DOHH2 (cell line): Measurements from ENCODE around the gene IDH3B.

ENCODE experiments used
- H3F3A ChIP-seq: fragments of 200-600 bp; sonication (generic), shearing (Covaris generic); 2 replicates; pipeline ENCODE4 v1.6.0; 2016; ENCODE audit warnings: antibody characterized with exemption, mild to moderate bottlenecking; ENCODE audit not compliant: control insufficient read depth, insufficient read depth
- H3K27ac ChIP-seq: fragments of 200-600 bp; sonication (generic); 2 replicates; pipeline ENCODE4 v1.5.1; 2014; ENCODE audit warnings: low read depth, mild to moderate bottlenecking, low read length, moderate library complexity
- H3K27me3 ChIP-seq: fragments of 200-600 bp; sonication (generic); 2 replicates; pipeline ENCODE4 v1.6.1; 2014; ENCODE audit warnings: mild to moderate bottlenecking, low read length, mixed read lengths; ENCODE audit not compliant: control insufficient read depth
- H3K36me3 ChIP-seq: fragments of 200-600 bp; sonication (generic); 2 replicates; pipeline ENCODE4 v1.6.1; 2014; ENCODE audit warnings: mild to moderate bottlenecking, low read length, moderate library complexity, mixed read lengths; ENCODE audit not compliant: control insufficient read depth
- H3K4me1 ChIP-seq: fragments of 200-600 bp; sonication (generic); 2 replicates; pipeline ENCODE4 v1.6.1; 2014; ENCODE audit warnings: mild to moderate bottlenecking, low read length, mixed read lengths; ENCODE audit not compliant: control insufficient read depth
- H3K4me2 ChIP-seq: fragments of 200-600 bp; sonication (generic); 2 replicates; pipeline ENCODE4 v1.6.0; 2014; ENCODE audit warnings: mild to moderate bottlenecking, low read length, moderate library complexity
- H3K4me3 ChIP-seq: fragments of 200-600 bp; sonication (generic); 2 replicates; pipeline ENCODE4 v1.5.1; 2014; ENCODE audit warnings: mild to moderate bottlenecking, low read length, mixed read lengths
- H3K79me2 ChIP-seq: fragments of 200-600 bp; sonication (generic); 2 replicates; pipeline ENCODE4 v1.6.1; 2014; ENCODE audit warnings: mild to moderate bottlenecking, low read length, mixed read lengths; ENCODE audit not compliant: control insufficient read depth
- H3K9me2 ChIP-seq: fragments of 200-600 bp; sonication (generic); replicated peaks from 2 replicates; pipeline ENCODE4 v1.6.1; 2014; ENCODE audit warnings: mild to moderate bottlenecking, low read length, mixed read lengths; ENCODE audit not compliant: control insufficient read depth
- H3K9me3 ChIP-seq: fragments of 200-600 bp; sonication (generic); 2 replicates; pipeline ENCODE4 v1.6.1; 2014; ENCODE audit warnings: antibody characterized with exemption, low read length, mixed read lengths; ENCODE audit not compliant: control insufficient read depth, insufficient read depth
- H4K20me1 ChIP-seq: fragments of 200-600 bp; sonication (generic); 2 replicates; pipeline ENCODE4 v1.6.0; 2014; ENCODE audit warnings: low read depth, mild to moderate bottlenecking, antibody characterized with exemption, low read length, moderate library complexity; ENCODE audit not compliant: control insufficient read depth, insufficient read depth
- EZH2phosphoT487 ChIP-seq: fragments of 200-600 bp; sonication (generic); IDR thresholded peaks from 2 replicates; pipeline ENCODE4 v1.6.1; 2017; ENCODE audit warnings: borderline replicate concordance, mild to moderate bottlenecking, antibody characterized with exemption, low read length, moderate library complexity, mixed read lengths
- TF ChIP-seq, protein P1 (sequence below): fragments of 200-600 bp; sonication (generic); IDR thresholded peaks from one replicate; pipeline ENCODE4 v1.5.1; 2014; ENCODE audit warnings: antibody characterized with exemption, mild to moderate bottlenecking, low read depth, low read length; ENCODE audit not compliant: poor library complexity, severe bottlenecking

IDH3B gene

DNA sequence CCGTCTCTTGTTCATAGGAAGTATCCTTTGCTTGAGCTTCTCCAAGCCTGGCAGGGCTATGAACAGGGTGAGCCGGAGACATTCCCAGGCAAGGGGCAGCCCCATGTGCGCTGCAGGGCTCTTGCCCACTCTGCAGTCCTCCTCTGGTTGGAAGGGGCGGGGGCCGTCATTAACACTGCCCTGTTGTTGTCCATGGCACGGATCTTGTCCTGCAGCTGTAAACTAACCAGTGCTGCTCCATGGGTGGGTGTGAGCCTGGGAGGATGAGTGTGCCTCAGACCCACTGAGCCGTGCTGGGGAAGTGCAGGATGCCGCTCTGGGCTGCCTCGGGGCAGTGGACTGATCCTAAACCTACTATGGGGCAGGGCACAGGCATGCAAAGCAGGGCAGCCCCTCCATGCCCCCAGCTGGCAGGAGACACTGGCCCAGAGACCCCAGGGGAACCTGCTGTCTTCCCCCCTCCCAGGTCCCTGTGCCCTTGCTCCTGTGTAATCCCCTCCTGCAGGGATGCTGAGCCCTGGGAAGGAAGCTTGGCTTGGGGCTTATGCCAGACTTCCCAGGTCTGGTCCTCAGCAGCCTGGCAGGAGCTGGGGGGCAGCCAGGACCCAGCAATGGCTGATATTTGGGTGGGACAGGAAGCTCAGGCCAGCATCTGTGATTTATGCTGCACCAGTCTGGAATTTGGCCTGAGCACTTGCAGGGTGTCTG is 37.1 kb upstream of the IDH3B start:
- H3K9me3 ChIP-seq: no peaks in the 10 kb centered on the region
- no peaks in the 10 kb centered on the region for H3F3A ChIP-seq
- peaks cover 9% of the 10 kb centered on the region for H3K27me3 ChIP-seq
- H3K9me2 ChIP-seq: no peaks in the 10 kb centered on the region
- no peak overlapping the region for H3K27ac ChIP-seq
- no peaks in the 10 kb centered on the region for H4K20me1 ChIP-seq
- H3K4me2 ChIP-seq: no peak overlapping the region
- no peak overlapping the region for H3K4me3 ChIP-seq
- H3K79me2 ChIP-seq: no peaks in the 10 kb centered on the region
- H3K4me1 ChIP-seq: no peaks in the 10 kb centered on the region
- no peak for TF ChIP-seq EZH2phosphoT487
- TF ChIP-seq, protein P1, sequence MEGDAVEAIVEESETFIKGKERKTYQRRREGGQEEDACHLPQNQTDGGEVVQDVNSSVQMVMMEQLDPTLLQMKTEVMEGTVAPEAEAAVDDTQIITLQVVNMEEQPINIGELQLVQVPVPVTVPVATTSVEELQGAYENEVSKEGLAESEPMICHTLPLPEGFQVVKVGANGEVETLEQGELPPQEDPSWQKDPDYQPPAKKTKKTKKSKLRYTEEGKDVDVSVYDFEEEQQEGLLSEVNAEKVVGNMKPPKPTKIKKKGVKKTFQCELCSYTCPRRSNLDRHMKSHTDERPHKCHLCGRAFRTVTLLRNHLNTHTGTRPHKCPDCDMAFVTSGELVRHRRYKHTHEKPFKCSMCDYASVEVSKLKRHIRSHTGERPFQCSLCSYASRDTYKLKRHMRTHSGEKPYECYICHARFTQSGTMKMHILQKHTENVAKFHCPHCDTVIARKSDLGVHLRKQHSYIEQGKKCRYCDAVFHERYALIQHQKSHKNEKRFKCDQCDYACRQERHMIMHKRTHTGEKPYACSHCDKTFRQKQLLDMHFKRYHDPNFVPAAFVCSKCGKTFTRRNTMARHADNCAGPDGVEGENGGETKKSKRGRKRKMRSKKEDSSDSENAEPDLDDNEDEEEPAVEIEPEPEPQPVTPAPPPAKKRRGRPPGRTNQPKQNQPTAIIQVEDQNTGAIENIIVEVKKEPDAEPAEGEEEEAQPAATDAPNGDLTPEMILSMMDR: no peak
- H3K36me3 ChIP-seq: no peaks in the 10 kb centered on the region

DNA sequence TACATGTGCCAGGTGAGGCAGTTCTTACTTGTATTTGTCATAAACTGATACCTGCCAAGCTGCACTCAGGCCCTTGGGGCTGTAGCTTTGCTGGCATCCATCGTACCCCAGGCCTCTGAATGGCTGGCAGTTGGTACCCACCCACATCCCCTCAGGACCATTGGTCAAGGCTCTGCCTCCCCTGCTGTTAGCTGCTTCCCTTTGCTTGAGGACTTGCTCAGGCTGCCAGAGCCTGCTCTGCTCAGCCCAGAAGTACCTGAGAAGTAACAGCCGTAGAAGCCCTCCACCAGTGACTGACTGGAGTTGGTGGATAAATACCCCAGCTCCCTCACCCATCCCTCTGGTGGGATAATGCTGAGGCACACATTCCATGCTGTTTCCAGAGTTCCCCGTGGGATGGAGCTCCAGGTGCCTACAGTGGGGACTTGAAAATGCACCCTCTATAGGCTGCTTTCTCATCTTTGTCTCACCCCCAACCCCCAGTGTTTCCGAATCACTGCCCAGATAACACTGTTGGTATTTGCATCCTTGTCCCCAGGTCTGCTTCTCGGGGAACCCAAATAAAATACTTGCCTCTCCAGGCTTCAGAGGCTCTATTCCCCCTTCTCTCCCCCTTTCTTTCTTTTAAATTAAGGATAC is 35.9 kb upstream of the IDH3B start:
- no peaks in the 10 kb centered on the region for H3F3A ChIP-seq
- H4K20me1 ChIP-seq: no peaks in the 10 kb centered on the region
- H3K4me2 ChIP-seq: no peak overlapping the region
- no peaks in the 10 kb centered on the region for H3K9me3 ChIP-seq
- H3K27ac ChIP-seq: no peak overlapping the region
- TF ChIP-seq, protein P1: no peak
- TF ChIP-seq EZH2phosphoT487: no peak
- H3K4me3 ChIP-seq: no peak overlapping the region
- no peaks in the 10 kb centered on the region for H3K36me3 ChIP-seq
- no peaks in the 10 kb centered on the region for H3K9me2 ChIP-seq
- peaks cover 18% of the 10 kb centered on the region for H3K27me3 ChIP-seq
- no peaks in the 10 kb centered on the region for H3K4me1 ChIP-seq
- no peaks in the 10 kb centered on the region for H3K79me2 ChIP-seq

DNA sequence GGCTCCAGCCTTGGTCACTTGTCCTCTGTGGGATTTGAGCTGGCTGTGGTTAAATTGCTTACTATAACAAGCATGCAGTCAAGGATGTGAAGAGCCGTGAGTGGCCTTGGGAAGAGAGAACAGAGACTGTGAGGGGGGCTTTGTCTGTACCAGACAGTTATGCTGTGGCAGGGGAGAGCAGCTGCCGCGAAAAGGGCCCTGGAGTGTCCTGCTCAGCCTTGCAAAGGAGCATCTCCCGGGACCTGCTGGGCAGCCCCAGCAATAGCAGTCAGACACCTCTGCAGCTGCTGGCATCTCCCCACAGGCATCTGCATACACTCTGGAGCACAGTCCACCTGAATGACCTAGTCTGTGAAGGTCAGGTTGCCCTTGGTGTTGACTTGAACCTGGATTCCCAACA is 34.9 kb upstream of the IDH3B start:
- Histone ChIP-seq H3K27me3 (peaks cover 27% of the 10 kb centered on the region), H3K9me2 (no peaks in the 10 kb centered on the region), H3K79me2 (no peaks in the 10 kb centered on the region), H3K27ac (no peak overlapping the region), H3F3A (no peaks in the 10 kb centered on the region), H3K4me1 (no peaks in the 10 kb centered on the region), H4K20me1 (no peaks in the 10 kb centered on the region), H3K36me3 (no peaks in the 10 kb centered on the region), H3K4me2 (no peak overlapping the region), H3K9me3 (no peaks in the 10 kb centered on the region), H3K4me3 (no peak overlapping the region)
- TF ChIP-seq, protein P1: no peak
- TF ChIP-seq EZH2phosphoT487: no peak
